K562 (cell line): ENCODE results near the gene POLA1. TPM values are rescaled to one million over a fixed set of nuclear protein-coding genes. Genes with fewer than 3 reads are reported as not detected.

Experiments
- ATAC-seq: fragments of 200-7000 bp; cut with Tn5 transposase; 3 replicates; pipeline ENCODE4 v1.9.1; 2020; ENCODE audit warnings: moderate library complexity
- BruUV-seq: library from RNA; stranded (reverse); fragments of 400-500 nt; replicated peaks from 2 replicates; lab custom pipeline; 2021; lab: Mats Ljungman, UMichigan
- CTCF ChIA-PET: fragments of 300-600 bp; formaldehyde crosslinking; extraction: SDS; loops from one replicate; lab custom pipeline; 2021; ENCODE audit warnings: low intra/inter-chr PET ratio; lab: Yijun Ruan, JAX
- POLR2A ChIA-PET: fragments of 300-600, 350-650 bp; sonication (Branson Sonifier 250); formaldehyde crosslinking; extraction: SDS; loops from one replicate; lab custom pipeline; 2021; ENCODE audit warnings: antibody characterized with exemption, inconsistent platforms; lab: Yijun Ruan, JAX
- DNase-seq, 4 experiments: peaks; one replicate each; pipeline versions ENCODE4 v3.0.0 to v3.0.0-alpha.2; 2011 to 2018; ENCODE audit warnings: low spot score in 3 of 4, mixed read lengths in 3 of 4; ENCODE audit errors: extremely low read depth in 1 of 4
- FAIRE-seq: peaks from 2 replicates; lab custom pipeline; 2011; peaks lifted over from hg19 to GRCh38; lab: Jason Lieb, UNC
- H2AFZ ChIP-seq: 2 replicates; pipeline ENCODE4 v1.6.0; 2011; ENCODE audit warnings: low read depth, low read length, control low read depth, inconsistent platforms
- H3K27ac ChIP-seq: fragments of 200-600 bp; 3 replicates; pipeline ENCODE4 v1.8.0; 2011; ENCODE audit warnings: low read depth, mild to moderate bottlenecking, control low read depth, inconsistent platforms, low read length, moderate library complexity, mixed read lengths; ENCODE audit errors: extremely low read depth
- H3K27me3 ChIP-seq, 2 experiments: fragments of 300-600 bp in 1 of 2; 2 replicates in 1 of 2; 3 replicates in 1 of 2; pipeline versions ENCODE4 v1.6.0 to v1.8.0; 2011; ENCODE audit warnings: inconsistent platforms in 2 of 2, low read length in 2 of 2, mild to moderate bottlenecking in 1 of 2, mixed read lengths in 1 of 2, moderate library complexity in 1 of 2; ENCODE audit not compliant: control insufficient read depth in 2 of 2, insufficient read depth in 2 of 2
- H3K36me3 ChIP-seq: fragments of 300-600 bp; 3 replicates; pipeline ENCODE4 v1.8.0; 2011; ENCODE audit warnings: mild to moderate bottlenecking, low read length, inconsistent platforms; ENCODE audit not compliant: control insufficient read depth, insufficient read depth
- H3K4me1 ChIP-seq, 2 experiments: fragments of 200-600 bp in 1 of 2; replicated peaks in 1 of 2; 2 replicates in 1 of 2; 3 replicates in 1 of 2; pipeline versions ENCODE4 v1.5.1 to v1.8.0; 2011; ENCODE audit warnings: inconsistent platforms in 2 of 2, low read length in 2 of 2, mild to moderate bottlenecking in 1 of 2, mixed read lengths in 1 of 2, moderate library complexity in 1 of 2; ENCODE audit not compliant: control insufficient read depth in 2 of 2, insufficient read depth in 2 of 2
- H3K4me2 ChIP-seq: 2 replicates; pipeline ENCODE4 v1.6.1; 2011; ENCODE audit warnings: low read length, control low read depth, inconsistent platforms, mixed read lengths; ENCODE audit not compliant: insufficient read depth
- H3K4me3 ChIP-seq: fragments of 200-600 bp; sonication (generic), shearing (Covaris generic); 2 replicates; pipeline ENCODE4 v1.5.1; 2016; ENCODE audit warnings: control low read depth, inconsistent platforms
- H3K79me2 ChIP-seq: fragments of 200-600 bp; 3 replicates; pipeline ENCODE4 v1.8.0; 2011; ENCODE audit warnings: low read length, inconsistent platforms; ENCODE audit not compliant: control insufficient read depth, insufficient read depth
- H3K9ac ChIP-seq, 2 experiments: 2 replicates each; pipeline versions ENCODE4 v1.6.0 to v1.6.1; 2011; ENCODE audit warnings: low read depth in 2 of 2, low read length in 2 of 2, control low read depth in 1 of 2, inconsistent platforms in 1 of 2, mild to moderate bottlenecking in 1 of 2, mixed read lengths in 1 of 2; ENCODE audit not compliant: insufficient read depth in 1 of 2
- H3K9me1 ChIP-seq: one replicate; pipeline ENCODE4 v1.6.0; 2011; ENCODE audit warnings: inconsistent platforms, mild to moderate bottlenecking, low read length, moderate library complexity; ENCODE audit not compliant: control insufficient read depth, insufficient read depth
- H3K9me3 ChIP-seq: replicated peaks from 2 replicates; pipeline ENCODE4 v1.5.1; 2011; ENCODE audit warnings: low read depth, low read length, inconsistent platforms; ENCODE audit not compliant: control insufficient read depth, insufficient read depth
- H4K20me1 ChIP-seq: replicated peaks from 2 replicates; pipeline ENCODE4 v1.6.1; 2011; ENCODE audit warnings: low read length, inconsistent platforms, mixed read lengths; ENCODE audit not compliant: control insufficient read depth, insufficient read depth
- BMI1 ChIP-seq: fragments of 150-350 bp; IDR thresholded peaks from 2 replicates; pipeline ENCODE4 v1.6.1; 2014; ENCODE audit warnings: low read length
- CEBPG ChIP-seq, 3 experiments: fragments of 200-800 bp in 1 of 3; sonication (Bioruptor generic) in 1 of 3; sonication (generic) in 1 of 3; formaldehyde crosslinking in 1 of 3; IDR thresholded peaks in 2 of 3; conservative IDR thresholded peaks in 1 of 3; 2 replicates each; pipeline versions ENCODE4 v1.6.1 to v1.8.0; 2016 to 2022; ENCODE audit warnings: missing compliant biosample characterization in 2 of 3, missing genetic modification characterization in 2 of 3, mild to moderate bottlenecking in 1 of 3, missing genetic modification reagents in 1 of 3
- GTF2F1 ChIP-seq: IDR thresholded peaks from 2 replicates; pipeline ENCODE4 v1.6.1; 2011; ENCODE audit warnings: low read depth, low read length, improper control_type of control experiment
- MECOM ChIP-seq: fragments of 250-450 bp; sonication (Bioruptor Pico); IDR thresholded peaks from 2 replicates; pipeline ENCODE4 v1.8.0; 2022; ENCODE audit warnings: inconsistent platforms
- MED1 ChIP-seq: sonication (generic); formaldehyde crosslinking; IDR thresholded peaks from 2 replicates; pipeline ENCODE4 v1.8.1; 2023; ENCODE audit warnings: missing genetic modification reagents, borderline replicate concordance
- SIRT6 ChIP-seq: IDR thresholded peaks from one replicate; pipeline ENCODE4 v1.6.1; 2012; ENCODE audit warnings: low read depth, mild to moderate bottlenecking, control low read depth, inconsistent platforms, low read length, moderate library complexity
- SMARCC2 ChIP-seq: fragments of 450-650 bp; IDR thresholded peaks from 2 replicates; pipeline ENCODE4 v1.6.1; 2017; ENCODE audit warnings: antibody characterized with exemption, moderate library complexity, mild to moderate bottlenecking, low read depth
- SNIP1 ChIP-seq: fragments of 450-650 bp; IDR thresholded peaks from 2 replicates; pipeline ENCODE4 v1.7.1; 2017; ENCODE audit warnings: low read depth, mild to moderate bottlenecking
- WGBS: fragments of 100-300 bp; shearing (Covaris generic); methylation state at CpG from one replicate; pipeline ENCODE4 v1.1.6; 2016; ENCODE audit warnings: low coverage, mixed read lengths; ENCODE audit not compliant: insufficient coverage; ENCODE audit errors: missing lambda C conversion rate; 5-methylcytosine and 5-hydroxymethylcytosine counted together
- in situ Hi-C: fragments of 300-500 bp; cut with MboI; formaldehyde crosslinking; loops from 4 replicates; pipeline ENCODE4 v1.15.0; 2018; ENCODE audit warnings: inconsistent platforms, mixed read lengths
- intact Hi-C: fragments of 100-400 bp; cut with micrococcal nuclease; formaldehyde crosslinking; loops from 2 replicates; pipeline ENCODE4 v1.14.2; 2022
- polyA plus RNA-seq, 8 experiments: library from polyadenylated mRNA; depleted of rRNA in 4 of 8; stranded (reverse) in 5 of 8; unstranded in 3 of 8; fragments of >200 nt; fragmentation: Nextera tagmentation in 2 of 8; fragmentation: Illumina TruSeq in 1 of 8; extraction: Ambion mirVana in 2 of 8; extraction: Trizol in 1 of 8; gene quantifications; 2 replicates each; pipeline versions ENCODE4 v1.2.1 to v1.2.3, GENCODE V29; 2011 to 2014; ENCODE audit warnings: inconsistent platforms in 1 of 8, missing spikeins in 1 of 8
- total RNA-seq, 7 experiments: library from RNA; depleted of rRNA in 6 of 7; stranded (reverse); fragments of >200 nt in 6 of 7; fragmentation: Illumina TruSeq in 2 of 7; extraction: Trizol in 2 of 7; gene quantifications; 2 replicates each; pipeline versions ENCODE4 v1.2.1 to v1.2.3, GENCODE V29; 2011 to 2021; ENCODE audit warnings: low replicate concordance in 1 of 7
- TF ChIP-seq, protein P1 (sequence below): fragments of 200-800 bp; sonication (Bioruptor generic); IDR thresholded peaks from 2 replicates; pipeline ENCODE4 v1.6.1; 2017; ENCODE audit warnings: missing genetic modification characterization, missing compliant biosample characterization
- TF ChIP-seq, protein P2 (sequence below), 2 experiments: fragments of 450-650 bp; formaldehyde crosslinking in 1 of 2; IDR thresholded peaks; 2 replicates each; pipeline versions ENCODE4 v1.4.0 to v1.6.1; 2014 to 2020; ENCODE audit warnings: mild to moderate bottlenecking in 2 of 2, borderline replicate concordance in 1 of 2, low read depth in 1 of 2
- TF ChIP-seq, protein P3 (sequence below): fragments of 450-650 bp; IDR thresholded peaks from 2 replicates; pipeline ENCODE4 v1.6.1; 2017; ENCODE audit warnings: antibody characterized with exemption

POLA1 gene
- total and polyA plus RNA-seq, 9 of the 15 experiments (the other 6 are each of a cell fraction or from before 2014, with no cell fraction given), result 8.6 to 48.4 (median 27.4) TPM

DNA sequence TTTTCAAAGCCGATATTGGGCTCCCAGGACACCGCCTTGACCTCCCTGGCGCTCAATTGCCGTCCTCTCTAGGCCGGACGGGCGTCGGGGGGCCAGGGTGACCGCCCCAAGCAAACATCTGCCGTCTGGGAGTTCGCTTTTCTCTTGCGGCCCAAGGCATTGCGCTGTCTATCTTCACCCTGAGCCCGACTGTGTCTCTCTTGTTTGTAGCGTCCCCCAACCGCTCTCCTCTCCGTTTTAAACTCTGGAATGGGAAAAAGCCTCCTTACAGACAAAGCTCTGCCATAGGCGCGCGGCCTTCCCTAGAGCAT is 322.6 kb downstream of the POLA1 start:
- 62% methylated on average over 7 of the region's 20 CpGs for WGBS
- in situ Hi-C loops (no loop called here), intact Hi-C loops (loop anchor here (5.0 kb wide), 1 partner anchor 619 kb away; no protein-coding TSS in a partner anchor)
- H3K27me3 ChIP-seq, result peaks cover 20 to 69% of the 10 kb centered on the region in 2 experiments
- DNase-seq, result no peak
- FAIRE-seq, result no peak
- H3K27ac ChIP-seq, result no peak overlapping the region
- H3K4me1 ChIP-seq, result peaks cover 0 to 37% of the 10 kb centered on the region in 2 experiments; a peak in 3 of 5 replicates
- no peak overlapping the region for H3K9ac ChIP-seq
- no peak for ATAC-seq
- no peaks in the 10 kb centered on the region for H3K36me3 ChIP-seq
- no peaks in the 10 kb centered on the region for H3K79me2 ChIP-seq
- no peaks in the 10 kb centered on the region for H4K20me1 ChIP-seq
- no peak overlapping the region for H2AFZ ChIP-seq
- BruUV-seq, result no TSS peak
- no peaks in the 10 kb centered on the region for H3K9me1 ChIP-seq
- no peak overlapping the region for H3K4me3 ChIP-seq
- ChIA-PET CTCF (no interaction called here), POLR2A (no interaction called here)
- no peaks in the 10 kb centered on the region for H3K9me3 ChIP-seq
- H3K4me2 ChIP-seq, result no peak overlapping the region
- TF ChIP-seq MECOM (CRISPR knock-in tag) (no peak), SNIP1 (no peak), SIRT6 (no peak), BMI1 (no peak), SMARCC2 (no peak), MED1 (CRISPR knock-in tag) (no peak), CEBPG (CRISPR knock-in tag; IDR thresholded peaks at IDR 0.05) (no peak), CEBPG (tag; conservative IDR thresholded peaks at IDR 0.05 in 1 of 2, IDR thresholded peaks at IDR 0.05 in 1 of 2) (no peak), GTF2F1 (no peak)
- TF ChIP-seq, protein P1, sequence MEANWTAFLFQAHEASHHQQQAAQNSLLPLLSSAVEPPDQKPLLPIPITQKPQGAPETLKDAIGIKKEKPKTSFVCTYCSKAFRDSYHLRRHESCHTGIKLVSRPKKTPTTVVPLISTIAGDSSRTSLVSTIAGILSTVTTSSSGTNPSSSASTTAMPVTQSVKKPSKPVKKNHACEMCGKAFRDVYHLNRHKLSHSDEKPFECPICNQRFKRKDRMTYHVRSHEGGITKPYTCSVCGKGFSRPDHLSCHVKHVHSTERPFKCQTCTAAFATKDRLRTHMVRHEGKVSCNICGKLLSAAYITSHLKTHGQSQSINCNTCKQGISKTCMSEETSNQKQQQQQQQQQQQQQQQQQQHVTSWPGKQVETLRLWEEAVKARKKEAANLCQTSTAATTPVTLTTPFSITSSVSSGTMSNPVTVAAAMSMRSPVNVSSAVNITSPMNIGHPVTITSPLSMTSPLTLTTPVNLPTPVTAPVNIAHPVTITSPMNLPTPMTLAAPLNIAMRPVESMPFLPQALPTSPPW (CRISPR knock-in tag), result no peak
- TF ChIP-seq, protein P2, sequence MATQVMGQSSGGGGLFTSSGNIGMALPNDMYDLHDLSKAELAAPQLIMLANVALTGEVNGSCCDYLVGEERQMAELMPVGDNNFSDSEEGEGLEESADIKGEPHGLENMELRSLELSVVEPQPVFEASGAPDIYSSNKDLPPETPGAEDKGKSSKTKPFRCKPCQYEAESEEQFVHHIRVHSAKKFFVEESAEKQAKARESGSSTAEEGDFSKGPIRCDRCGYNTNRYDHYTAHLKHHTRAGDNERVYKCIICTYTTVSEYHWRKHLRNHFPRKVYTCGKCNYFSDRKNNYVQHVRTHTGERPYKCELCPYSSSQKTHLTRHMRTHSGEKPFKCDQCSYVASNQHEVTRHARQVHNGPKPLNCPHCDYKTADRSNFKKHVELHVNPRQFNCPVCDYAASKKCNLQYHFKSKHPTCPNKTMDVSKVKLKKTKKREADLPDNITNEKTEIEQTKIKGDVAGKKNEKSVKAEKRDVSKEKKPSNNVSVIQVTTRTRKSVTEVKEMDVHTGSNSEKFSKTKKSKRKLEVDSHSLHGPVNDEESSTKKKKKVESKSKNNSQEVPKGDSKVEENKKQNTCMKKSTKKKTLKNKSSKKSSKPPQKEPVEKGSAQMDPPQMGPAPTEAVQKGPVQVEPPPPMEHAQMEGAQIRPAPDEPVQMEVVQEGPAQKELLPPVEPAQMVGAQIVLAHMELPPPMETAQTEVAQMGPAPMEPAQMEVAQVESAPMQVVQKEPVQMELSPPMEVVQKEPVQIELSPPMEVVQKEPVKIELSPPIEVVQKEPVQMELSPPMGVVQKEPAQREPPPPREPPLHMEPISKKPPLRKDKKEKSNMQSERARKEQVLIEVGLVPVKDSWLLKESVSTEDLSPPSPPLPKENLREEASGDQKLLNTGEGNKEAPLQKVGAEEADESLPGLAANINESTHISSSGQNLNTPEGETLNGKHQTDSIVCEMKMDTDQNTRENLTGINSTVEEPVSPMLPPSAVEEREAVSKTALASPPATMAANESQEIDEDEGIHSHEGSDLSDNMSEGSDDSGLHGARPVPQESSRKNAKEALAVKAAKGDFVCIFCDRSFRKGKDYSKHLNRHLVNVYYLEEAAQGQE (IDR thresholded peaks at IDR 0.05; ENCODE audit: borderline replicate concordance), result no peak
- TF ChIP-seq, protein P2 (CRISPR knock-in tag; IDR thresholded peaks at IDR 0.05; ENCODE audit: low read depth), result no peak
- TF ChIP-seq, protein P3, sequence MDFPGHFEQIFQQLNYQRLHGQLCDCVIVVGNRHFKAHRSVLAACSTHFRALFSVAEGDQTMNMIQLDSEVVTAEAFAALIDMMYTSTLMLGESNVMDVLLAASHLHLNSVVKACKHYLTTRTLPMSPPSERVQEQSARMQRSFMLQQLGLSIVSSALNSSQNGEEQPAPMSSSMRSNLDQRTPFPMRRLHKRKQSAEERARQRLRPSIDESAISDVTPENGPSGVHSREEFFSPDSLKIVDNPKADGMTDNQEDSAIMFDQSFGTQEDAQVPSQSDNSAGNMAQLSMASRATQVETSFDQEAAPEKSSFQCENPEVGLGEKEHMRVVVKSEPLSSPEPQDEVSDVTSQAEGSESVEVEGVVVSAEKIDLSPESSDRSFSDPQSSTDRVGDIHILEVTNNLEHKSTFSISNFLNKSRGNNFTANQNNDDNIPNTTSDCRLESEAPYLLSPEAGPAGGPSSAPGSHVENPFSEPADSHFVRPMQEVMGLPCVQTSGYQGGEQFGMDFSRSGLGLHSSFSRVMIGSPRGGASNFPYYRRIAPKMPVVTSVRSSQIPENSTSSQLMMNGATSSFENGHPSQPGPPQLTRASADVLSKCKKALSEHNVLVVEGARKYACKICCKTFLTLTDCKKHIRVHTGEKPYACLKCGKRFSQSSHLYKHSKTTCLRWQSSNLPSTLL, result no peak
